Measurements from ENCODE around the gene NELL2.

NELL2 gene

GRCh38 chr12:44542716-44543115 lies 333.4 kb downstream of the NELL2 start:
- DNase-seq (ENCODE audit: low read depth in 3 of 3): no peak

- no peak for DNase-seq (ENCODE audit: low read depth in 3 of 3)
Measured at GRCh38 chr12:44537354-44537753, 338.8 kb downstream of the NELL2 start.

- no peak for DNase-seq (ENCODE audit: low read depth in 3 of 3)
Measured at GRCh38 chr12:44532940-44533339, 343.2 kb downstream of the NELL2 start.

- DNase-seq (ENCODE audit: low read depth in 3 of 3): no peak
Measured at GRCh38 chr12:44531320-44531971, 344.7 kb downstream of the NELL2 start.

- DNase-seq (ENCODE audit: low read depth in 3 of 3): no peak
Measured at GRCh38 chr12:44526655-44527182, 349.4 kb downstream of the NELL2 start.

- no peak for DNase-seq (ENCODE audit: low read depth in 3 of 3)
Measured at GRCh38 chr12:44525806-44526654, 350.1 kb downstream of the NELL2 start.

GRCh38 chr12:44523828-44524227 lies 352.3 kb downstream of the NELL2 start:
- no peak for DNase-seq (ENCODE audit: low read depth in 3 of 3)

- DNase-seq (ENCODE audit: low read depth in 3 of 3): no peak
Measured at GRCh38 chr12:44521702-44522101, 354.4 kb downstream of the NELL2 start.

GRCh38 chr12:44519931-44520330 lies 356.2 kb downstream of the NELL2 start:
- DNase-seq (ENCODE audit: low read depth in 3 of 3): no peak

- DNase-seq (ENCODE audit: low read depth in 3 of 3): no peak
Measured at GRCh38 chr12:44511289-44511688, 364.8 kb downstream of the NELL2 start.

GRCh38 chr12:44510510-44510909 lies 365.6 kb downstream of the NELL2 start:
- no peak for DNase-seq (ENCODE audit: low read depth in 3 of 3)

- DNase-seq (ENCODE audit: low read depth in 3 of 3): no peak
Measured at GRCh38 chr12:44510076-44510475, 366.0 kb downstream of the NELL2 start.

- DNase-seq (ENCODE audit: low read depth in 3 of 3): no peak
Measured at GRCh38 chr12:44509471-44509870, 366.6 kb downstream of the NELL2 start.

- DNase-seq (ENCODE audit: low read depth in 3 of 3): no peak
Measured at GRCh38 chr12:44507461-44507860, 368.7 kb downstream of the NELL2 start.

- DNase-seq (ENCODE audit: low read depth in 3 of 3): no peak
Measured at GRCh38 chr12:44504799-44505198, 371.3 kb downstream of the NELL2 start.

GRCh38 chr12:44503329-44503728 lies 372.8 kb downstream of the NELL2 start:
- DNase-seq (ENCODE audit: low read depth in 3 of 3): no peak

GRCh38 chr12:44502681-44503080 lies 373.4 kb downstream of the NELL2 start:
- no peak for DNase-seq (ENCODE audit: low read depth in 3 of 3)

- no peak for DNase-seq (ENCODE audit: low read depth in 3 of 3)
Measured at GRCh38 chr12:44500423-44500822, 375.7 kb downstream of the NELL2 start.

GRCh38 chr12:44497044-44497443 lies 379.1 kb downstream of the NELL2 start:
- no peak for DNase-seq (ENCODE audit: low read depth in 3 of 3)

- no peak for DNase-seq (ENCODE audit: low read depth in 3 of 3)
Measured at GRCh38 chr12:44490181-44490580, 385.9 kb downstream of the NELL2 start.

GRCh38 chr12:44488180-44488579 lies 387.9 kb downstream of the NELL2 start:
- DNase-seq (ENCODE audit: low read depth in 3 of 3): no peak

- no peak for DNase-seq (ENCODE audit: low read depth in 3 of 3)
Measured at GRCh38 chr12:44484862-44485261, 391.3 kb downstream of the NELL2 start.

Measured in stimulated activated CD4-positive, alpha-beta T cell treated with anti-CD3 and anti-CD28 coated beads, TNF-alpha, amount 100 ng/mL, for 4 hours (primary cell).